H9 (cell line): ENCODE data around the gene ACSL3. TPM values are rescaled to one million over a fixed set of nuclear protein-coding genes. Genes with fewer than 3 reads are reported as not detected.

Source experiments
- DNase-seq: peaks from one replicate; pipeline ENCODE4 v3.0.0-alpha.2; 2017
- H2AFZ ChIP-seq: one replicate; pipeline ENCODE4 v1.6.1; 2013; ENCODE audit warnings: mild to moderate bottlenecking, low read length, control low read depth, moderate library complexity
- H2AK5ac ChIP-seq: 2 replicates; pipeline ENCODE4 v1.6.1; 2013; ENCODE audit warnings: low read length, control low read depth, mixed read lengths; ENCODE audit not compliant: insufficient read length
- H2BK120ac ChIP-seq: one replicate; pipeline ENCODE4 v1.6.1; 2013; ENCODE audit warnings: low read depth, mild to moderate bottlenecking, low read length, control low read depth, inconsistent platforms; ENCODE audit not compliant: poor library complexity, severe bottlenecking
- H2BK12ac ChIP-seq: 2 replicates; pipeline ENCODE4 v1.6.1; 2013; ENCODE audit warnings: low read length, control low read depth, mixed read lengths, low read depth; ENCODE audit not compliant: insufficient read length
- H2BK15ac ChIP-seq: 2 replicates; pipeline ENCODE4 v1.6.1; 2013; ENCODE audit warnings: low read depth, low read length, control low read depth
- H2BK20ac ChIP-seq: one replicate; pipeline ENCODE4 v1.6.1; 2013; ENCODE audit warnings: low read depth, mild to moderate bottlenecking, low read length, control low read depth, inconsistent platforms; ENCODE audit not compliant: poor library complexity, severe bottlenecking
- H2BK5ac ChIP-seq: 2 replicates; pipeline ENCODE4 v1.6.1; 2013; ENCODE audit warnings: low read length, control low read depth, mixed read lengths; ENCODE audit not compliant: insufficient read length
- H3K14ac ChIP-seq: 2 replicates; pipeline ENCODE4 v1.6.1; 2013; ENCODE audit warnings: low read length, control low read depth; ENCODE audit not compliant: insufficient read depth
- H3K18ac ChIP-seq: 2 replicates; pipeline ENCODE4 v1.6.1; 2013; ENCODE audit warnings: low read depth, mild to moderate bottlenecking, mixed read lengths, low read length, control low read depth; ENCODE audit not compliant: insufficient read length
- H3K23ac ChIP-seq: 2 replicates; pipeline ENCODE4 v1.6.1; 2013; ENCODE audit warnings: low read length, control low read depth, mixed read lengths, low read depth; ENCODE audit not compliant: insufficient read length
- H3K23me2 ChIP-seq: 2 replicates; pipeline ENCODE4 v1.6.1; 2013; ENCODE audit warnings: low read depth, mild to moderate bottlenecking, mixed read lengths, low read length, control low read depth; ENCODE audit not compliant: insufficient read length, poor library complexity, severe bottlenecking
- H3K27ac ChIP-seq: 2 replicates; pipeline ENCODE4 v1.5.1; 2013; ENCODE audit warnings: low read length, control low read depth, mixed read lengths, low read depth; ENCODE audit not compliant: insufficient read length
- H3K27me3 ChIP-seq: 2 replicates; pipeline ENCODE4 v1.6.1; 2013; ENCODE audit warnings: low read length, control low read depth, inconsistent platforms; ENCODE audit not compliant: insufficient read depth
- H3K4ac ChIP-seq: 2 replicates; pipeline ENCODE4 v1.6.1; 2013; ENCODE audit warnings: low read depth, mild to moderate bottlenecking, control low read depth, inconsistent platforms, low read length, moderate library complexity
- H3K4me1 ChIP-seq: 2 replicates; pipeline ENCODE4 v1.6.1; 2013; ENCODE audit warnings: low read length, control low read depth, inconsistent platforms; ENCODE audit not compliant: insufficient read depth
- H3K4me2 ChIP-seq: 2 replicates; pipeline ENCODE4 v1.6.1; 2013; ENCODE audit warnings: low read length, control low read depth, mixed read lengths; ENCODE audit not compliant: insufficient read length, insufficient read depth
- H3K56ac ChIP-seq: 2 replicates; pipeline ENCODE4 v1.6.1; 2013; ENCODE audit warnings: low read depth, mild to moderate bottlenecking, mixed read lengths, low read length, control low read depth; ENCODE audit not compliant: insufficient read length
- H3K79me1 ChIP-seq: 2 replicates; pipeline ENCODE4 v1.6.1; 2013; ENCODE audit warnings: low read depth, mild to moderate bottlenecking, moderate library complexity, low read length, control low read depth, inconsistent platforms; ENCODE audit not compliant: insufficient read depth, poor library complexity, severe bottlenecking
- H3K79me2 ChIP-seq: 2 replicates; pipeline ENCODE4 v1.6.1; 2013; ENCODE audit warnings: low read length, control low read depth, inconsistent platforms; ENCODE audit not compliant: insufficient read depth
- H3K9ac ChIP-seq: 2 replicates; pipeline ENCODE4 v1.6.1; 2013; ENCODE audit warnings: low read length, control low read depth, mixed read lengths; ENCODE audit not compliant: insufficient read length; ENCODE audit errors: extremely low read depth
- H3K9me3 ChIP-seq: one replicate; pipeline ENCODE4 v1.6.1; 2013; ENCODE audit warnings: low read depth, low read length, inconsistent platforms; ENCODE audit not compliant: control insufficient read depth
- H3T11ph ChIP-seq: one replicate; pipeline ENCODE4 v1.6.1; 2013; ENCODE audit warnings: mild to moderate bottlenecking, low read length, control low read depth, inconsistent platforms
- H4K20me1 ChIP-seq: one replicate; pipeline ENCODE4 v1.6.1; 2013; ENCODE audit not compliant: control insufficient read depth, insufficient read length, insufficient read depth
- H4K5ac ChIP-seq: 2 replicates; pipeline ENCODE4 v1.6.1; 2013; ENCODE audit warnings: low read depth, mild to moderate bottlenecking, mixed read lengths, low read length, control low read depth; ENCODE audit not compliant: insufficient read length
- H4K8ac ChIP-seq: replicated peaks from 2 replicates; pipeline ENCODE4 v1.6.1; 2013; ENCODE audit warnings: low read length, control low read depth, mixed read lengths, low read depth; ENCODE audit not compliant: insufficient read length
- H4K91ac ChIP-seq: 2 replicates; pipeline ENCODE4 v1.6.1; 2013; ENCODE audit warnings: low read depth, mild to moderate bottlenecking, moderate library complexity, mixed read lengths, low read length, control low read depth; ENCODE audit not compliant: insufficient read length
- H3K27ac Mint-ChIP-seq, 3 experiments: 2 replicates in 2 of 3; 3 replicates in 1 of 3; pipeline ENCODE4 v1.8.0; 2020 to 2021; ENCODE audit warnings: mixed read lengths in 3 of 3, mild to moderate bottlenecking in 1 of 3, moderate library complexity in 1 of 3
- H3K27me3 Mint-ChIP-seq: 2 replicates; pipeline ENCODE4 v1.8.0; 2021; ENCODE audit warnings: low read depth, mild to moderate bottlenecking, moderate library complexity, mixed read lengths
- H3K36me3 Mint-ChIP-seq, 3 experiments: 2 replicates in 2 of 3; 3 replicates in 1 of 3; pipeline ENCODE4 v1.8.0; 2020 to 2021; ENCODE audit warnings: low read depth in 3 of 3, mixed read lengths in 3 of 3; ENCODE audit not compliant: insufficient read depth in 1 of 3
- H3K4me1 Mint-ChIP-seq, 2 experiments: 2 replicates each; pipeline ENCODE4 v1.8.0; 2020; ENCODE audit warnings: mixed read lengths in 2 of 2
- H3K4me3 Mint-ChIP-seq, 2 experiments: 2 replicates in 1 of 2; 3 replicates in 1 of 2; pipeline ENCODE4 v1.8.0; 2020 to 2021; ENCODE audit warnings: mild to moderate bottlenecking in 2 of 2, mixed read lengths in 2 of 2, moderate library complexity in 1 of 2
- H3K9me3 Mint-ChIP-seq, 2 experiments: 2 replicates in 1 of 2; 3 replicates in 1 of 2; pipeline ENCODE4 v1.8.0; 2020; ENCODE audit warnings: mild to moderate bottlenecking in 2 of 2, mixed read lengths in 2 of 2, moderate library complexity in 1 of 2
- WGBS: extraction: QIAGEN DNeasy Blood & Tissue Kit; methylation state at CpG from one replicate; pipeline ENCODE4 v1.1.7; 2013; ENCODE audit warnings: missing lambda C conversion rate, low lambda C conversion rate, mixed read lengths; ENCODE audit not compliant: insufficient read length; ENCODE audit errors: extremely low coverage; 5-methylcytosine and 5-hydroxymethylcytosine counted together
- total RNA-seq: library from RNA; stranded (reverse); gene quantifications from 2 replicates; pipeline ENCODE4 v1.2.1, GENCODE V29; 2021
- TF ChIP-seq, protein P1 (sequence below): fragments of 200-600 bp; sonication (generic); conservative IDR thresholded peaks from 3 replicates; pipeline ENCODE4 v1.8.0; 2021; ENCODE audit warnings: antibody characterized with exemption, mild to moderate bottlenecking

Gene ACSL3
- total RNA-seq, 1 experiment from 2014 or later: 60.9 TPM

DNA sequence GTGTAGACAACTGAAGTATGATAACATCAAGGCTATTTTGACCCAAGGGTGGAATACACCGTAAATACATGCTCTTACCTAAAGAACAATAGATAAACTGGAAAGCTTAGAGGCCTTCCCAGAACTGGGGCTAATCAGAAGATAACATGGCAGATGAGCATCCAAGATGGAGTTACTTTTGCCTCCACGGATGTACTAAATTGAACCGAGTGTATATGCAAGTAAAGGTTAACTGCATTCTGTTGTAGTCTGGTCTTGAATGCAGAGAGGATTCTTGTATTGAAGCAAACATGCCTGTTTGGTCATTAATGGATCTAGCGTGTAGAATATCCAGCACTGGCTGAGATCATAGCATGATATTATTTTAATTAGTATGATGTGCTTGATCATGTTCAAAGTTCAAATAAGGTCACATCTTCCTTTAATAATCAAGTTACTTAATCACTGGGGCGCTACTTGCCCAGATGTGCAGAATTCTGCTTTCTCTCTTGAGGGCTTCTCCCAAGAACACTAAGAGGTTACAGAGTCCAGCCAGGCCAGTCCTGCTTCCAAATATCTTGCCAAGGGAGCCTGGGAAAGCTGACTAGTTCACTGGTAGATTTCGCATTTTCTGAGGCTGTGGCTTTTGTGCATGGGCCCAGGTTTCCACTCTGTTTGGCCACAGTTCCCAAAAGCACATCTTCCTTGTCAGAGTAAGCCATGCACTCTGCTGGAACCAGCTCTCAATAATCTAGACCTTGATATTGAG is 37.5 kb upstream of the ACSL3 start:
- Histone ChIP-seq H4K8ac (no peak overlapping the region), H2AK5ac (no peak overlapping the region), H2BK20ac (no peak overlapping the region), H4K91ac (no peak overlapping the region), H3K18ac (no peak overlapping the region), H3K27me3 (no peaks in the 10 kb centered on the region), H3K79me1 (no peaks in the 10 kb centered on the region), H2BK12ac (no peak overlapping the region), H2BK120ac (no peak overlapping the region), H3K14ac (no peak overlapping the region), H3K4ac (no peak overlapping the region), H3T11ph (no peak overlapping the region), H3K9ac (no peak overlapping the region), H3K56ac (no peak overlapping the region), H2AFZ (no peak overlapping the region), H4K5ac (no peak overlapping the region), H3K27ac (no peak overlapping the region), H3K79me2 (no peaks in the 10 kb centered on the region), H4K20me1 (no peaks in the 10 kb centered on the region), H3K9me3 (no peaks in the 10 kb centered on the region), H3K4me1 (no peaks in the 10 kb centered on the region), H2BK5ac (no peak overlapping the region), H3K4me2 (no peak overlapping the region), H3K23me2 (peaks cover 2% of the 10 kb centered on the region), H3K23ac (no peak overlapping the region), H2BK15ac (no peak overlapping the region)
- Mint-ChIP-seq H3K36me3 (no peaks in the 10 kb centered on the region), H3K4me1 (no peaks in the 10 kb centered on the region), H3K27me3 (no peaks in the 10 kb centered on the region; the same call in none of the 2 replicates), H3K9me3 (no peaks in the 10 kb centered on the region), H3K27ac (no peak overlapping the region), H3K4me3 (no peak overlapping the region)
- no CpG with 5 or more reads among the region's 6 CpGs for WGBS
- TF ChIP-seq, protein P1, sequence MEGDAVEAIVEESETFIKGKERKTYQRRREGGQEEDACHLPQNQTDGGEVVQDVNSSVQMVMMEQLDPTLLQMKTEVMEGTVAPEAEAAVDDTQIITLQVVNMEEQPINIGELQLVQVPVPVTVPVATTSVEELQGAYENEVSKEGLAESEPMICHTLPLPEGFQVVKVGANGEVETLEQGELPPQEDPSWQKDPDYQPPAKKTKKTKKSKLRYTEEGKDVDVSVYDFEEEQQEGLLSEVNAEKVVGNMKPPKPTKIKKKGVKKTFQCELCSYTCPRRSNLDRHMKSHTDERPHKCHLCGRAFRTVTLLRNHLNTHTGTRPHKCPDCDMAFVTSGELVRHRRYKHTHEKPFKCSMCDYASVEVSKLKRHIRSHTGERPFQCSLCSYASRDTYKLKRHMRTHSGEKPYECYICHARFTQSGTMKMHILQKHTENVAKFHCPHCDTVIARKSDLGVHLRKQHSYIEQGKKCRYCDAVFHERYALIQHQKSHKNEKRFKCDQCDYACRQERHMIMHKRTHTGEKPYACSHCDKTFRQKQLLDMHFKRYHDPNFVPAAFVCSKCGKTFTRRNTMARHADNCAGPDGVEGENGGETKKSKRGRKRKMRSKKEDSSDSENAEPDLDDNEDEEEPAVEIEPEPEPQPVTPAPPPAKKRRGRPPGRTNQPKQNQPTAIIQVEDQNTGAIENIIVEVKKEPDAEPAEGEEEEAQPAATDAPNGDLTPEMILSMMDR: no peak
- no peak for DNase-seq
